NCI-H146 treated with DMSO at 0.1 percent for 48 hours (cell line): ENCODE data around the gene F10.
A peak's percentile ranks its signal among the peaks of the same experiment; 100 is the strongest.

ENCODE experiments used
- DNase-seq: peaks from one replicate; lab custom pipeline; 2025; ENCODE audit not compliant: unreplicated experiment; lab: John Stamatoyannopoulos, UW

Gene F10

DNA sequence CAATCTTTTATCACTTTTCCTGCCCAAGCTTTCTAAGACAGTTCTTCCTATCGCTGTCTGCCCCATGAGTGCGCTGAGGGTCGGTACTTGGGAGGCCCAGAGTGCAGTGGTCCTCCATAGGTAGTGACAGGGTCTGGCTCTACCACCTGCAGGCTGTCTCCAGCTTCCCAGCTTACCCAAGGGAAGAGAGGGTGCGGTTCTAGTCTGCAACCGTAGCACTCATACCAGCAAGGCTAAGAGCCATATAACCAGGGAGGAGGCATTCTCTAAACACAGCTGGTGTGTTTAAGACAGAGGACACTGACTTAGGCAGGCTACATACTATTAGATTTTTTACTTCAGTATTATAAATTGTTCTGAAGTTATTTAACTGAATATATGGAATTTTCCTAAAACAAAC, 44.1 kb downstream of the F10 start:
- DNase-seq: no peak

DNA sequence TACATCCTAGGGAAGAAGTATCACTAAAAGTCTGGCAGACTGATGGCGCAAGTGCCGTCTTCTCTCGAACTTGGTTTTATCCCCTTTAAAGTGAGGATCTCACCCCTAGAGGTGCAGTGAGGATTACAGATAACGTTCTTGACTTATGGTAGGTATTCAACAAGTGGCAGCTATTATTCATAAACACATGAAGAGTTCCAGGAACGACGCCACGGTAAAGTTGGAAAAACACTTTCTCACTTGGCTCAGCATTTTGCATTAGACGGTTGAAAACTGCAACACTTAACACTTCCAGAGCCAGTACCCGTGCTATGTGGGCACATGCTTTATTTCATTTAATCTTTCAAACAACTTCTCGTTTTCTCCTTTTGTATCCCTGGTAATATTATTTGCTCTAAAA, 44.6 kb downstream of the F10 start:
- no peak for DNase-seq

DNA sequence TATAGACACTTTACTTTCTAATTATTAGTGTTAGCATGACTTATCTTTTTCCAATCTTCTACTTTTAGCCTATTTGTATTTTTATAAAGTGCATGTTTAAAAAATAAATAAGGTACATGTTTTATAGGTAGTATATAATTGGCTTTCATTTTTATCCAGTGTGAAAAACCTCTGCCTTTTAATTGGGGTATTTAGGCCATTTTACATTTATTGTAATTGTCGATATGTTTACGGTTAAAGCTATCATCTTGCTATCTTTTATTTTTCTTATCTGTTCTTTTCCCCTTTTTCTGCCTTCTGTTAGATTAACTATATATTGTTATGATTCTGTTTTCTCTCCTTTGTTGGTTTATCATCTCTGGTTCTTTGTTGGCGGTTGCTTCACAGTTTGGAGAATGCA, 45.0 kb downstream of the F10 start:
- no peak for DNase-seq

DNA sequence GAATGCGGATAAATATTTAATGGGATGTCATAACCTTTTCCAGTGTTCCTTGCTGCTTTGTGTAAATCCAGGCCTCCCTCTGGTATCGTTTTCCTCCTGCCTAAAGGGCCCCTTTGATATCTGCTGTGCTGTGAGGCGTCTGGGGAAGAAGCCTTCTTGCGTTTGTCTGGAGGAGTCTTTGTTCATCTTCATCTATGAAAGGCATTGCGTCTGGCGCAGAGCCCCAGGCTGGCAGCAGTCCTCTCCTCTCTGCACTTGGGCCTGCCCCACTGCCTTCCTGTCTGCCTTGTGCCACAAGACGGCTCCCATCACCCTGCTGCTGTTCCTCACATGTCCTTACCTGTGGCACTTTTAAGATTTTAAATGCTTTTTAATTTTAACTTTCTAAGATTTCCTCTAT, 45.6 kb downstream of the F10 start:
- no peak for DNase-seq

DNA sequence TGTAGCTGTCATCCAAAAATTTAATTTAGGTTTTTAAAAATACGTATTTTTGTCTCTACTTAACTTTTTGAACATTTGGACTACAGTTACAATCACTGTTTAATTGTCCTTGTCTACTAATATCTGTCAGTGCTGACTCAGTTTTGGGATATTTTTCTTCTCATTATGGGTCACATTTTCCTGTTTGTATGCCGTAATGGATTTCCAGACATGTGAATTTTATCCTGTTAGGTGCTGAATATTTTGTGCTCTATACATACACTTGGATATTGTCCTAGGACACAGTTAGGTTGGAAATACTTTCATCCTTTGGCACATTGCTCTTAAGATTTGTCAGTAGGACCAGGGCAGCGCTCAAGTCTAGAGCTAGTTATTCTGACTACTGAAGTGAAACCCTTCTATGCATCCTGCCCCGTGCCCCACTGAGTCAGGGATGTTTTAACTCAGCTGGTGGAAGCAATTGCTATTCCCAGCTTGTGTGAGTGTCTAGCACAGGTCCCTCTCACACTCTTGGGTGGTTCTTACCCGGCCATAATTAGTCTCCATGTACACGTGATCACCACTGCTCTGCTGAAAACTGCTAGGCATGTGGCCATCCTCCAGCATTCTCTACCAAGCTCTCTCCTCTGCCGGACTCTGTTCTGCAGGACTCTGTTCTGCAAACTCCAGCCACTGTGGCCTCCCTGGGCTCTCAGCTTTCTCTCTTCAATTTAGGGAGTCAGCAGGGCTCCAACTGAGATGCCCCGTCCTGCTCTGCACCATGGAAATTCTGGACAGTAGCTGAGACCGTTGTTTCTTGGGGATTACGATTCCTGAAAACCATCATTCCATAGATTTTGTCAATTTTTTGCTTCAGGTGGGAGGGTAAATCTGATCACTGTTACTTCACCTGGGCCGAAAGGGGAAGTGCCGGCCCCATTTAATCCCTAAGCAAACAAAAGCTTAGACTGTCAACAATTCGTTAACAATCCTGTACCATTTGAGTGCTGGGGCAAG, 47.0 kb downstream of the F10 start:
- peak; percentile 67 for DNase-seq

DNA sequence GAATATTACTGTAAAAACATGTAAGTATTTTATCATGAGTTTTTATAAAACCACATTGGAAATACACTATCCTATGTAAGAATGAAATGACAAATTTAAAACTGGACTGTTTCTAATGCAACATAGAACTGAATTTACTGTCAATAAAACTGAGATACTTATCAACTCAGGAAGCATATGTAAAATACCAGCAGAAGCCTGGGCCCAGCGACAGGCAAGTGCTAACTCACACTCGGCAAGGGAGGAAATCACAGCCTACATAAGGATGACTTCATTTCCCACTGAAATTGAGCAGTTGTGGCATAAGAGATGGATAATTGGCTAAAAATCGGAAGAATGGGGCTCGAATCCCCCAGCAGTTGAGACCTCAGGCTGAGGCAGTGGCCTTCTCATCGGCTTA, 47.9 kb downstream of the F10 start:
- DNase-seq: no peak

DNA sequence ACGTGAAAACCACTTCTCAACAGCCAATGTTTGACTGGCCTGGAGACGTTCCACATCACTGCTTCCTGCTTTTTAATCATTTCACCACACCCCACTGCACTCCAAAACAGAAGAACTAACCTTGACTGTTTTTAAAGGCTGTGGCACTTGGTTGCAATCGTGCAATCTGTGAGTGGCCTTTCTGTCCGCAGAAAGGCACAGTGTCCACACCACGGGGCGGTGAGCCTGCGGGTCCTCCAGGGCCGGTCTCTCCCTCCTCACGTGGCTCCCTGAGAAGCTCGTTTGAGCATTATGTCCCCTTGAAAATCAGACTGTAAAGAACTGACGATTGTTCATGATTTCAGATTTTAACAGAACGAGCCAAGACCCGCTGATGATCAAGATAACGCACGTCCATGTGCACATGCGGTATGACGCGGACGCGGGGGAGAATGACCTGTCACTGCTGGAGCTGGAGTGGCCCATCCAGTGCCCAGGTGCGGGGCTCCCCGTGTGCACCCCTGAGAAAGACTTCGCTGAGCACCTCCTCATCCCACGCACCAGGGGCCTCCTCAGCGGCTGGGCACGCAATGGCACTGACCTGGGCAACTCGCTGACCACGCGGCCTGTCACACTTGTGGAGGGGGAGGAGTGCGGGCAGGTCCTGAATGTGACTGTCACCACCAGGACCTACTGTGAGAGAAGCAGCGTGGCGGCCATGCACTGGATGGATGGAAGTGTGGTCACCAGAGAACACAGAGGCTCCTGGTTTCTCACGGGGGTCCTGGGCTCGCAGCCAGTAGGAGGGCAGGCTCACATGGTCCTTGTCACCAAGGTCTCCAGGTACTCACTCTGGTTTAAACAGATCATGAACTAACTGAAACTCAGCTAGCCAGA, 48.9 kb downstream of the F10 start:
- DNase-seq: no peak

DNA sequence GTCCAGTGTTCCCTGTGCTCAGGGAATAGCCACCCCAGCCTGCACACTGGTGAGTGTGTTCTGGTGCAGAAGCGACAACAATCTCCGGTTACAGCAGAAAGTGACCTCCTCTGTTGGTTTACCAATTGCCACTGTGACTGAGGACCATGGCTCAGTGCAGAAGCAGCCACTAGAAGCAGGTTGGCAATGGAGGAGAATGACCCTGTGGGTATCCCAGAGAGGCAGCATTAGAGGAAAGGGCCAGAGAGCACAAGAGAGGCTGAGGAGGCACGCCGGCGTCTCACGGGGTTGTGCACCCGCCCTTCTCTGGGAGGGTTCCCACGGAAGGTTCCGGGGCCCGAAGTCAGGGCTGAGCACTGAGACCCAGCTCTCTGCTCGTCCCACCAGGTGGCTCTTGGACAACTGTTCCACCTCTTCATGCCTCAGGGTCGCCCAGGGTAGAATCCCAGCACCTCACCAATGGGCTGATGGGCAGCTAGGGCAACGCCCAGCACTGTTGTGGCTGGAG, 49.9 kb downstream of the F10 start:
- no peak for DNase-seq

DNA sequence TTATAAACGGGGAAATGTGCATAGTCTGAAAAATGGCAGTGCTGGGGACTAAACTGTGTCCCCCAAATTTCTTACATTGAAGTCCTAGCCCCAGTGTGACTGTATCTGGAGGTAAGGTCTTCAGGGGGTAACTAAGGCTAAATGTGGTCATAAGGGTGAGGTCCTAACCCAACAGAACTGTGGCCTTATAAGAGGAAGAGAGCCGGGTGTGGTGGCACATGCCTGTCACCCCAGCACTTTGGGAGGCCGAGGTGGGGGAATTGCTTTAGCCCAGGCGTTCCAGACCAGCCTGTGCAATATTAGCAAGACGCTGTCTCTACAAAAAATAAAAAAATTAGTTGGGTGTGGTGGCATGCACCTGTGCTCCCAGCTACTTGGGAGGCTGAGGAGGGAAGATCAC, 53.7 kb downstream of the F10 start:
- DNase-seq: no peak

DNA sequence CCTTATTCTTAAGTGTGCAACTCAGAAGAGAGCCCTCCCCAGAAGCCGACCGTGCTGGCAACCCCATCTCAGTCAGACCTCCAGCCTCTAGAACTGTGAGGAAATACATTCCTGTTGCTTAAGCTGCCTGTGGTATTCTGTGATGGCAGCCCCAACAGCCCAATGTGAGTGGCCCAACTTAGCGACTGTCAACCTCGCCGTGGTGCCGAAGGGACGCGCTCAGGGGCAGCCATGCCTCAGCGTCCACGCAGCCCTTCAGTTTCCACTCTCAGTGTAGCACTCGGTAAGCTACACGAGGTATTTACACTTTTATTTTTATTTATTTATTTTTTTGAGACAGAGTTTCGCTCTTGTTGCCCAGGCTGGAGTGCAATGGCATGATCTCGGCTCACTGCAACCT, 54.2 kb downstream of the F10 start:
- no peak for DNase-seq

DNA sequence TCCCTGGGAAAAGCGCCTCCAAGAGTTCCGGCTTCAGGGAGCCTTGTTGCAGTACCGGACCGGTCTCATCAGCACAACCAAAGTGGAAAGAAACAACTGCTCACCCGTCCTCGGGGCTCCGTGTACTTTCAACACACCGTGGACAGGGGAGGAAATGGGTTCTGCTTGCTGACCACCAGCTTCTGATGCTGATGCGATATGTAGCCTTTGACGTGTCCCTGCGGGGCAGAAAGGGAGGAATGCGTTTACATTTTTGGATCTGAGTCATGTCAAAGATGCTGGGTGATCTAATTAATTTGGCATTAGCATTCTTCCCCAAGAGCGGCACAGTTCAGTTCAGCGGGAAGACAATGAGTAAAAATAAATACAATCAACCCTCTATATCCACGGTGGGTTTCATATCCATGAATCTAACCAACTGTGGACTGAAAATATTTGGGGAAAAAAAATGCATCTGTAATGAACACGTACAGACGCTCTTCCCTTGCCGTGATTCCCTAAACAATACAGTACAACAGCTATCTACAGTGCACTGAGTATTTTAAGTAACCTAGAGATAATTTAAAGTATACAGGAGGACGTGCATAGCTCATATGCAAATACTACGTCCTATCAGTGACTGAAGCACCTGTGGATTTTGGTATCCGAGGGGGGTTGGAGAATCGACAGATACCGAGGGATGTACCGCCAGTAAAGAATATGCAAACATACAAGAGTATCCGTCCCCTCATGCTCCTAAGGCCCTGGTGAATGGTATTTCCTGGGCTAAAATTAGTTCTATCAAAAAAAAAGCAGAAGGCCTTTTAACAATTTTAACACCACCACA, 55.7 kb downstream of the F10 start:
- DNase-seq: no peak

DNA sequence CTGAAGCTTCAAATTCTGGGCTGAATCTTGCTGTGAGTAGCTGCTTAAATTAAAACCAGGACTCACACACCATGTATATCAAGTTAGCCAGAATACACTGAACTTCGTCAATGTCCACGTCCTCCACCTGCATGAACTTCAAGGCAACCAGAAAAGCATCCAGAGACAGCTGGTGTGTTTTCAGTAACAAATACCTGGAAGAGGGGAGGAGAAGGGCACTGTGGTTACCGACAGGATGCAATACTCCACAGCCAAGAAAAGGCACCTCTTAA, 56.2 kb downstream of the F10 start:
- DNase-seq: no peak

DNA sequence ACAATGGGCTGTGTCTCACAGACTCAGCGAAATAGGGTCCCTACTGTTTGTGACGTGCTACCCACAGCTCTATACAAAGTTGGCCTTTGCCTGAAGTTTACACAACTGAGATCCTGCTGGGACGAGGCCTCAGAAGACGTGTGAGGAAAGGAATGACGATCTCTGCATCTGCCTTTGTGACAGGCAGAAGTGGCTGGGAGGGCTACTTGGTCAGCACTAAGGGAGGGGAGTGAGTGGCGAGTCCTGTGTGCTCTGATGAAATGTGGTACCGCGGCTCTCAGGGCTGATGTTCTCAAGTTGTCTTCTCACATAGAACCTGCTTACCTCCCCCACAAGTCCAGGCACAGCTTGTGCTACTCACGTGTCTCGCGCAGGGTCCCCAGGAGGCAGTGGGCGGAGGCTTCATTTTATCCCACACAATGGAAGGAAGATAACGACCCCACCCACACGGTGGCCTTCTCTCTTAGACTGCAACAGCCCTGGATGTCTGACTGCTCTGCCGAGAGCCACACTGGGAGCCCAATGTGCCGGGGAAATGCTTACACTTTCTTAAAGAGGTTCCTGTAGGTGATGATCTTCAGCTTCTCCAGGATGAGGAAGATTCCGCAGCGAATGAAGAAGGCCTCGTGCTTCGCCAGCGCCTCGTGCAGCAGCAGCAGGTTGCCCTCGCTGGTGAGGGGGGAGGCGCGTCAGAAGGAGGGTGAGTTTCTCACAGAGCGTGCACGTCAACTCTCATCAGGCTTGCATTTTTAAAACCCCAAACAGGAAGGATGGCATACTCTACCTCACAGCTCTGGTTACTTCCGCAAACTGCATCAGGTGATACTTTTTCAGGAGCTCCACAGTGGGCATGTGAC, 57.0 kb downstream of the F10 start:
- DNase-seq: no peak

DNA sequence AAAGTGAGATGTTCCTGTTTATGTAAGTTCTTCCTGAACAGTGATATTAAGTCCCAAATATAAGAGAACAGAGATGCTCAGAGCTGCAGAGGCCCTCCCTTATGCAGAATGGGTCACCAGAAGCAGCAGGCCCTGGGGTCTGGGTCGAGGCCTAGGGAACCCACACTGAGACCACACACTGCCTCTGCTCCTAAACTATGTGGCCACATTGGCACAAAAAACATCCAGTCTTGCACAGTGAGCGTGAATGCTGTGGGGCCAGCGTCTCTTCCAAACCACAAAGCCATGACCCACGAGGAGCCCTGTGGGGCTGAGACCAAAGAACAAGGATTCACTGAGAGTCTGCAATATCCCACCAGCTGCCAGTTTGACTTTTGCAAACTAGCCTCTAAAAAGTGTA, 59.4 kb downstream of the F10 start:
- no peak for DNase-seq

DNA sequence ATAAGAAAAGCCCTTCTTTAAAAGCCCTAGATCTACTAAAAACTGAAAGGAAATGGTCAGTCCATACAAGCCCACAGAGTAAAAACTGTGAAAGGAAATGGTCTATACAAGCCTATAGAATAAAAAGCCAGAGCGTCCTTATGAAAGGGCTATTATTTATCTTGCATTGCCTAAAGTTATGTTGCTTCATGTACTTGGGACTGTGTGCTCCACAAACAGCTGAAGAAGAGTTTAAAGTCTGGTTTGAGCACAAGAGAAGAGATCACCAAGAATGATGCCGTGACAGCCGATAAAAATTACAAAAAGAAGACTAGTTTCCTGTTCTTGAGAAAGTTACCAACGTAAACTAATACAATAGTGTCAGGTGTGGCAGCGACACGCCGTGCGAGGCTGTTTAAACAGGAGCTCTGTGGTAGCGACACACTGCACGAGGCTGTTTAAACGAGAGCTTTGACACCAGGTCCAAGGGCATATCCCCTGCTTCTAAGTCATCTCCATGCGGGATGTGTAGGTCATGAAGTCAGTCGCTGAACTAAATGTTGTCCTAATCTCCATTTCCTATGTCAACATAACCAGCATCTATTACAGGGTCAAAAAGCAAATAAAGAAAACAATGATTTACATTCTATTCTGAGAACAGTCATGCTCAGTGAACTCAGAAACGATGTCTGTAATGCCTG, 61.0 kb downstream of the F10 start:
- DNase-seq: no peak

DNA sequence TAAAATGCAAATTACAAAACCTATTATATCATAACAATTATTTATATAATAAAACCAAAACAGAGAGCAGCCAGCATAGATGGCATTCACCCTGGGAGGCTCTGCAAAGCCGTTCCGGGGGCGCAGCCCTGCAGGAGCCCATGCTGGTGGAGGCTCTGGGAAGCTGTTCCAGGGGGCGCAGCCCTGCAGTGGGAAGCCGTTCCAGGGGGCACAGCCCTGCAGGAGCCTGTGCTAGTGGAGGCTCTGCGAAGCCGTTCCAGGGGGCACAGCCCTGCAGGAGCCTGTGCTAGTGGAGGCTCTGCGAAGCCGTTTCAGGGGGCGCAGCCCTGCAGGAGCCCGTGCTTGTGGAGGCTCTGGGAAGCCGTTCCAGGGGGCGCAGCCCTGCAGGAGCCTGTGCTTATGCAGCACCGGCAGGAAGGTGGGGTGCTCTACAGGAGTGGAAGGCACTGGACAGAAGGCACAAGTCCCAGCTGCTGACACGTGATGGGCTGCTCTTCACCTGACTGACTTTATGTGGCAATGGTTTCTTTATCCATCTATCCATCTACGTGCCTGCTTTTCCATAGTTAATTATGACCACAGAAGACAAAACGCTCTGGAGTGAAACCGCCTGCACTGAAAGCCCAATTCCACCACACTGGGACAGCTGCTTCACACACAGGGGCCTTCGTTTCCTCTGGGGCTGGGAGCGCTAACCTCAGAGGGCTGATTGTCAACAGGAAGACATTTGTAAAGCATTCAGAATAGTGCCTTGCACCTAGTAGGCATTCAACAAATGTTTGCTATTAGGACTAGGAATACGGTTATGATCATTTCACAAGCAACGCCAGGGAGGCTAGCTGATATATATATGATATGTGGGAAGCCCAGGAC, 62.2 kb downstream of the F10 start:
- no peak for DNase-seq

DNA sequence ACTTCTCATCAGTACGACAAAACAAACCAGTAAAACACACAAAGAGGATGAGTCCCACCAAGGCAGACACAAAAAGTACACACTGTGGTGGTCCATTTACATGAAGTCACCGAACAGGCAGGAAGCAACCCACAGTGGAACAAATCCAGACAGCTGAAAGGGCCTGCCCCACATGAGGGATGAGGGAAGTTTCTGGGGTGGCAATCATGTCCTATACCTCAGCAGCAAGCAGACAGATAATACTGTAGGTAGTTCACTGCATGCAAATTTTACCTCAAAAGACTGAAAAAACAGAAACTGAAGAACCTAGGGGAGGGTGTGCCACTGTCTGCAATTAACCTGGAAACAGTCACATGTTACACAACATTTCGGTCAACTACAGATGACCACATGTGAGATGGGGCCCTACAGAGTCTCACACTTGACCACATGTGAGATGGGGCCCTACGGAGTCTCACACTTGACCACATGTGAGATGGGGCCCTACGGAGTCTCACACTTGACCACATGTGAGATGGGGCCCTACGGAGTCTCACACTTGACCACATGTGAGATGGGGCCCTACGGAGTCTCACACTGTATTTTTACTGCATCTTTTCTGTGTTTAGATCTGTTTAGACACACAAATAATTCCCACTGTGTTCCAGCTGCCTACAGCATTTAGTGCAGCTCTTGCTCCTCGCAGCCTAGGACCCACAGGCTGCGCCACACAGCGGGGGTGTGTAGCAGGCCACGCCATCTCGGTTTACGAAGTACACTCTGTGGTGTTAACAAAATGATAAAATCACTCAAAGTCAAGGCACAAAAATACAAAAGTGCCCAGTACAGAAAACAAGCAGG, 63.7 kb downstream of the F10 start:
- DNase-seq: no peak

DNA sequence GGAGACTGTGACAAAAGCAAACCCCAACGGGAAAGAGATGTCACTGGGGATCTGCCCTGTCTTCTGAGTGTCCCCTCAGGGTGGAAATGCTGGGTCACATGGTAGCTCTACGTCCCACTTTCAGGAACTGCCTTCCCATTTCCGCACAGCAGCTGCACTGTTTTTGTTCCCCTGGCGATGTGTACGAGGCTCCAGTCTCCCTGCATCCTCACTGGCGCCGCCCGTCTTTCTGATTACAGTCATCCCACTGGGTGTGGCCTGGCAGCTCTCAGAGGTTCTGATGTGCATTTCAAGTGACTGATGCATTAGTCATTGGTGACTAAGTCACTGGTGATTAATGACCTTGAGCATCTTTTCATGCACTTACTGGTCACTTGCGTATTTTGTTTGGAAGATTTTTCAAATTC, 64.7 kb downstream of the F10 start:
- DNase-seq: no peak
